ENCODE results near the gene NDN.

Gene NDN

GRCh38 chr15:23690015-23690414, 2.9 kb upstream of the NDN start:
- WGBS, result 62% methylated on average over 4 of the region's 4 CpGs
- H3K23ac ChIP-seq (ENCODE audit: low read length in 2 of 2), result no peak overlapping the region

GRCh38 chr15:23686466-23687142, 501 bp downstream of the NDN start:
- Histone ChIP-seq H2BK120ac (ENCODE audit: low read depth, low read length) (no peak overlapping the region), H3K23ac (ENCODE audit: low read length in 2 of 2) (no peak overlapping the region), H2BK12ac (ENCODE audit: low read length in 2 of 2) (no peak overlapping the region), H4K91ac (ENCODE audit: low read length) (peak overlapping the region; percentile 3), H2AFZ (ENCODE audit: low read depth, low read length) (no peak overlapping the region), H2BK5ac (ENCODE audit: low read depth, low read length, poor library complexity, severe bottlenecking) (no peak overlapping the region), H3K4me1 (ENCODE audit: control insufficient read depth, insufficient read depth, low read depth, low read length) (no peaks in the 10 kb centered on the region), H3K36me3 (ENCODE audit: control insufficient read depth in 1 of 2, insufficient read depth in 2 of 2, low read depth in 1 of 2, low read length in 2 of 2) (no peaks in the 10 kb centered on the region), H2BK15ac (ENCODE audit: low read depth, poor library complexity, severe bottlenecking) (no peak overlapping the region), H3K27me3 (ENCODE audit: control insufficient read depth in 1 of 2, insufficient read depth in 1 of 2, low read length in 2 of 2) (no peaks in the 10 kb centered on the region), H3K9me3 (ENCODE audit: control insufficient read depth, low read length) (no peaks in the 10 kb centered on the region), H3K18ac (ENCODE audit: low read depth in 1 of 2, low read length in 2 of 2) (peak overlapping the region in 1 of 2 experiments; percentile 47), H3K27ac (ENCODE audit: low read length, poor library complexity, severe bottlenecking) (no peak overlapping the region), H3K4me3 (ENCODE audit: insufficient read depth in 1 of 2, low read depth in 1 of 2, low read length in 2 of 2) (peak overlapping the region; percentile 38 to 81), H3K14ac (ENCODE audit: low read length in 2 of 2) (no peak overlapping the region), H3K9ac (ENCODE audit: low read length) (peak overlapping the region; percentile 81), H4K8ac (ENCODE audit: low read length) (peak overlapping the region; percentile 33), H3K4ac (ENCODE audit: low read depth in 1 of 2, low read length in 2 of 2) (no peak overlapping the region), H3K4me2 (ENCODE audit: low read length, poor library complexity, severe bottlenecking) (no peak overlapping the region), H2AK5ac (ENCODE audit: low read length, severe bottlenecking) (no peak overlapping the region), H3K79me1 (replicated peaks; ENCODE audit: low read length, poor library complexity, severe bottlenecking) (no peaks in the 10 kb centered on the region)
- WGBS, result 57% methylated on average over 50 of the region's 57 CpGs
- peak; percentile 15 for DNase-seq

More at GRCh38 chr15:23690015-23690414, 2.9 kb upstream of the NDN start:
- H3K4me3 ChIP-seq (ENCODE audit: insufficient read depth in 1 of 2, low read depth in 1 of 2, low read length in 2 of 2), result no peak overlapping the region
- no peak overlapping the region for H3K14ac ChIP-seq (ENCODE audit: low read length in 2 of 2)
- H2AFZ ChIP-seq (ENCODE audit: low read depth, low read length), result no peak overlapping the region
- H3K36me3 ChIP-seq (ENCODE audit: control insufficient read depth in 1 of 2, insufficient read depth in 2 of 2, low read depth in 1 of 2, low read length in 2 of 2), result no peaks in the 10 kb centered on the region
- no peak overlapping the region for H4K91ac ChIP-seq (ENCODE audit: low read length)
- H2BK5ac ChIP-seq (ENCODE audit: low read depth, low read length, poor library complexity, severe bottlenecking), result no peak overlapping the region
- DNase-seq, result no peak
- no peaks in the 10 kb centered on the region for H3K27me3 ChIP-seq (ENCODE audit: control insufficient read depth in 1 of 2, insufficient read depth in 1 of 2, low read length in 2 of 2)
- H3K18ac ChIP-seq (ENCODE audit: low read depth in 1 of 2, low read length in 2 of 2), result no peak overlapping the region
- H3K9me3 ChIP-seq (ENCODE audit: control insufficient read depth, low read length), result no peaks in the 10 kb centered on the region
- no peaks in the 10 kb centered on the region for H3K79me1 ChIP-seq (replicated peaks; ENCODE audit: low read length, poor library complexity, severe bottlenecking)
- H2BK120ac ChIP-seq (ENCODE audit: low read depth, low read length), result no peak overlapping the region
- H3K4ac ChIP-seq (ENCODE audit: low read depth in 1 of 2, low read length in 2 of 2), result no peak overlapping the region
- H3K27ac ChIP-seq (ENCODE audit: low read length, poor library complexity, severe bottlenecking), result no peak overlapping the region
- no peaks in the 10 kb centered on the region for H3K4me1 ChIP-seq (ENCODE audit: control insufficient read depth, insufficient read depth, low read depth, low read length)
- no peak overlapping the region for H2BK15ac ChIP-seq (ENCODE audit: low read depth, poor library complexity, severe bottlenecking)
- H2BK12ac ChIP-seq (ENCODE audit: low read length in 2 of 2), result no peak overlapping the region
- H3K9ac ChIP-seq (ENCODE audit: low read length), result peak overlapping the region; percentile 32
- H4K8ac ChIP-seq (ENCODE audit: low read length), result no peak overlapping the region
- no peak overlapping the region for H3K4me2 ChIP-seq (ENCODE audit: low read length, poor library complexity, severe bottlenecking)
- no peak overlapping the region for H2AK5ac ChIP-seq (ENCODE audit: low read length, severe bottlenecking)

- 59% methylated on average over 3 of the region's 3 CpGs for WGBS
- no peak overlapping the region for H2AFZ ChIP-seq (ENCODE audit: low read depth, low read length)
- no peaks in the 10 kb centered on the region for H3K27me3 ChIP-seq (ENCODE audit: control insufficient read depth in 1 of 2, insufficient read depth in 1 of 2, low read length in 2 of 2)
- H3K14ac ChIP-seq (ENCODE audit: low read length in 2 of 2), result no peak overlapping the region
- no peak overlapping the region for H3K23ac ChIP-seq (ENCODE audit: low read length in 2 of 2)
- no peak overlapping the region for H2AK5ac ChIP-seq (ENCODE audit: low read length, severe bottlenecking)
- H3K9ac ChIP-seq (ENCODE audit: low read length), result no peak overlapping the region
- no peaks in the 10 kb centered on the region for H3K36me3 ChIP-seq (ENCODE audit: control insufficient read depth in 1 of 2, insufficient read depth in 2 of 2, low read depth in 1 of 2, low read length in 2 of 2)
- H2BK15ac ChIP-seq (ENCODE audit: low read depth, poor library complexity, severe bottlenecking), result no peak overlapping the region
- no peaks in the 10 kb centered on the region for H3K79me1 ChIP-seq (replicated peaks; ENCODE audit: low read length, poor library complexity, severe bottlenecking)
- no peak overlapping the region for H3K18ac ChIP-seq (ENCODE audit: low read depth in 1 of 2, low read length in 2 of 2)
- no peak overlapping the region for H4K8ac ChIP-seq (ENCODE audit: low read length)
- H3K4me2 ChIP-seq (ENCODE audit: low read length, poor library complexity, severe bottlenecking), result no peak overlapping the region
- no peak overlapping the region for H3K4ac ChIP-seq (ENCODE audit: low read depth in 1 of 2, low read length in 2 of 2)
- DNase-seq, result no peak
- no peak overlapping the region for H2BK5ac ChIP-seq (ENCODE audit: low read depth, low read length, poor library complexity, severe bottlenecking)
- no peak overlapping the region for H2BK12ac ChIP-seq (ENCODE audit: low read length in 2 of 2)
- H4K91ac ChIP-seq (ENCODE audit: low read length), result no peak overlapping the region
- H3K4me3 ChIP-seq (ENCODE audit: insufficient read depth in 1 of 2, low read depth in 1 of 2, low read length in 2 of 2), result no peak overlapping the region
- H3K27ac ChIP-seq (ENCODE audit: low read length, poor library complexity, severe bottlenecking), result no peak overlapping the region
- no peak overlapping the region for H2BK120ac ChIP-seq (ENCODE audit: low read depth, low read length)
- no peaks in the 10 kb centered on the region for H3K4me1 ChIP-seq (ENCODE audit: control insufficient read depth, insufficient read depth, low read depth, low read length)
- H3K9me3 ChIP-seq (ENCODE audit: control insufficient read depth, low read length), result no peaks in the 10 kb centered on the region
Observed at GRCh38 chr15:23671481-23671880, 15.6 kb downstream of the NDN start.

- no peak overlapping the region for H2AFZ ChIP-seq (ENCODE audit: low read depth, low read length)
- no peak overlapping the region for H3K4ac ChIP-seq (ENCODE audit: low read depth in 1 of 2, low read length in 2 of 2)
- H3K27ac ChIP-seq (ENCODE audit: low read length, poor library complexity, severe bottlenecking), result no peak overlapping the region
- no peak overlapping the region for H2BK15ac ChIP-seq (ENCODE audit: low read depth, poor library complexity, severe bottlenecking)
- no peak overlapping the region for H3K4me2 ChIP-seq (ENCODE audit: low read length, poor library complexity, severe bottlenecking)
- H2BK5ac ChIP-seq (ENCODE audit: low read depth, low read length, poor library complexity, severe bottlenecking), result no peak overlapping the region
- no peak overlapping the region for H3K18ac ChIP-seq (ENCODE audit: low read depth in 1 of 2, low read length in 2 of 2)
- no peak overlapping the region for H2BK12ac ChIP-seq (ENCODE audit: low read length in 2 of 2)
- H3K23ac ChIP-seq (ENCODE audit: low read length in 2 of 2), result no peak overlapping the region
- H3K79me1 ChIP-seq (replicated peaks; ENCODE audit: low read length, poor library complexity, severe bottlenecking), result no peaks in the 10 kb centered on the region
- no peak overlapping the region for H4K8ac ChIP-seq (ENCODE audit: low read length)
- H3K4me3 ChIP-seq (ENCODE audit: insufficient read depth in 1 of 2, low read depth in 1 of 2, low read length in 2 of 2), result no peak overlapping the region
- H3K9me3 ChIP-seq (ENCODE audit: control insufficient read depth, low read length), result no peaks in the 10 kb centered on the region
- H3K4me1 ChIP-seq (ENCODE audit: control insufficient read depth, insufficient read depth, low read depth, low read length), result no peaks in the 10 kb centered on the region
- DNase-seq, result no peak
- no peaks in the 10 kb centered on the region for H3K36me3 ChIP-seq (ENCODE audit: control insufficient read depth in 1 of 2, insufficient read depth in 2 of 2, low read depth in 1 of 2, low read length in 2 of 2)
- H3K27me3 ChIP-seq (ENCODE audit: control insufficient read depth in 1 of 2, insufficient read depth in 1 of 2, low read length in 2 of 2), result no peaks in the 10 kb centered on the region
- no peak overlapping the region for H2BK120ac ChIP-seq (ENCODE audit: low read depth, low read length)
- no peak overlapping the region for H3K14ac ChIP-seq (ENCODE audit: low read length in 2 of 2)
- H2AK5ac ChIP-seq (ENCODE audit: low read length, severe bottlenecking), result no peak overlapping the region
- 89% methylated on average over 1 of the region's 1 CpG for WGBS
- H3K9ac ChIP-seq (ENCODE audit: low read length), result no peak overlapping the region
- H4K91ac ChIP-seq (ENCODE audit: low read length), result no peak overlapping the region
Observed at GRCh38 chr15:23670970-23671369, 16.1 kb downstream of the NDN start.

All from mesenchymal stem cell (in vitro differentiated cells and primary cell).